H9 (cell line): ENCODE measurements around the gene PASK. TPM values are rescaled to one million over a fixed set of nuclear protein-coding genes. Genes with fewer than 3 reads are reported as not detected.

ENCODE experiments used
- DNase-seq: peaks from one replicate; pipeline ENCODE4 v3.0.0-alpha.2; 2017
- H2AFZ ChIP-seq: one replicate; pipeline ENCODE4 v1.6.1; 2013; ENCODE audit warnings: mild to moderate bottlenecking, low read length, control low read depth, moderate library complexity
- H2AK5ac ChIP-seq: 2 replicates; pipeline ENCODE4 v1.6.1; 2013; ENCODE audit warnings: low read length, control low read depth, mixed read lengths; ENCODE audit not compliant: insufficient read length
- H2BK120ac ChIP-seq: one replicate; pipeline ENCODE4 v1.6.1; 2013; ENCODE audit warnings: low read depth, mild to moderate bottlenecking, low read length, control low read depth, inconsistent platforms; ENCODE audit not compliant: poor library complexity, severe bottlenecking
- H2BK12ac ChIP-seq: 2 replicates; pipeline ENCODE4 v1.6.1; 2013; ENCODE audit warnings: low read length, control low read depth, mixed read lengths, low read depth; ENCODE audit not compliant: insufficient read length
- H2BK15ac ChIP-seq: 2 replicates; pipeline ENCODE4 v1.6.1; 2013; ENCODE audit warnings: low read depth, low read length, control low read depth
- H2BK20ac ChIP-seq: one replicate; pipeline ENCODE4 v1.6.1; 2013; ENCODE audit warnings: low read depth, mild to moderate bottlenecking, low read length, control low read depth, inconsistent platforms; ENCODE audit not compliant: poor library complexity, severe bottlenecking
- H2BK5ac ChIP-seq: 2 replicates; pipeline ENCODE4 v1.6.1; 2013; ENCODE audit warnings: low read length, control low read depth, mixed read lengths; ENCODE audit not compliant: insufficient read length
- H3K14ac ChIP-seq: 2 replicates; pipeline ENCODE4 v1.6.1; 2013; ENCODE audit warnings: low read length, control low read depth; ENCODE audit not compliant: insufficient read depth
- H3K18ac ChIP-seq: 2 replicates; pipeline ENCODE4 v1.6.1; 2013; ENCODE audit warnings: low read depth, mild to moderate bottlenecking, mixed read lengths, low read length, control low read depth; ENCODE audit not compliant: insufficient read length
- H3K23ac ChIP-seq: 2 replicates; pipeline ENCODE4 v1.6.1; 2013; ENCODE audit warnings: low read length, control low read depth, mixed read lengths, low read depth; ENCODE audit not compliant: insufficient read length
- H3K23me2 ChIP-seq: 2 replicates; pipeline ENCODE4 v1.6.1; 2013; ENCODE audit warnings: low read depth, mild to moderate bottlenecking, mixed read lengths, low read length, control low read depth; ENCODE audit not compliant: insufficient read length, poor library complexity, severe bottlenecking
- H3K27ac ChIP-seq: 2 replicates; pipeline ENCODE4 v1.5.1; 2013; ENCODE audit warnings: low read length, control low read depth, mixed read lengths, low read depth; ENCODE audit not compliant: insufficient read length
- H3K27me3 ChIP-seq: 2 replicates; pipeline ENCODE4 v1.6.1; 2013; ENCODE audit warnings: low read length, control low read depth, inconsistent platforms; ENCODE audit not compliant: insufficient read depth
- H3K4ac ChIP-seq: 2 replicates; pipeline ENCODE4 v1.6.1; 2013; ENCODE audit warnings: low read depth, mild to moderate bottlenecking, control low read depth, inconsistent platforms, low read length, moderate library complexity
- H3K4me1 ChIP-seq: 2 replicates; pipeline ENCODE4 v1.6.1; 2013; ENCODE audit warnings: low read length, control low read depth, inconsistent platforms; ENCODE audit not compliant: insufficient read depth
- H3K4me2 ChIP-seq: 2 replicates; pipeline ENCODE4 v1.6.1; 2013; ENCODE audit warnings: low read length, control low read depth, mixed read lengths; ENCODE audit not compliant: insufficient read length, insufficient read depth
- H3K56ac ChIP-seq: 2 replicates; pipeline ENCODE4 v1.6.1; 2013; ENCODE audit warnings: low read depth, mild to moderate bottlenecking, mixed read lengths, low read length, control low read depth; ENCODE audit not compliant: insufficient read length
- H3K79me1 ChIP-seq: 2 replicates; pipeline ENCODE4 v1.6.1; 2013; ENCODE audit warnings: low read depth, mild to moderate bottlenecking, moderate library complexity, low read length, control low read depth, inconsistent platforms; ENCODE audit not compliant: insufficient read depth, poor library complexity, severe bottlenecking
- H3K79me2 ChIP-seq: 2 replicates; pipeline ENCODE4 v1.6.1; 2013; ENCODE audit warnings: low read length, control low read depth, inconsistent platforms; ENCODE audit not compliant: insufficient read depth
- H3K9ac ChIP-seq: 2 replicates; pipeline ENCODE4 v1.6.1; 2013; ENCODE audit warnings: low read length, control low read depth, mixed read lengths; ENCODE audit not compliant: insufficient read length; ENCODE audit errors: extremely low read depth
- H3K9me3 ChIP-seq: one replicate; pipeline ENCODE4 v1.6.1; 2013; ENCODE audit warnings: low read depth, low read length, inconsistent platforms; ENCODE audit not compliant: control insufficient read depth
- H3T11ph ChIP-seq: one replicate; pipeline ENCODE4 v1.6.1; 2013; ENCODE audit warnings: mild to moderate bottlenecking, low read length, control low read depth, inconsistent platforms
- H4K20me1 ChIP-seq: one replicate; pipeline ENCODE4 v1.6.1; 2013; ENCODE audit not compliant: control insufficient read depth, insufficient read length, insufficient read depth
- H4K5ac ChIP-seq: 2 replicates; pipeline ENCODE4 v1.6.1; 2013; ENCODE audit warnings: low read depth, mild to moderate bottlenecking, mixed read lengths, low read length, control low read depth; ENCODE audit not compliant: insufficient read length
- H4K8ac ChIP-seq: replicated peaks from 2 replicates; pipeline ENCODE4 v1.6.1; 2013; ENCODE audit warnings: low read length, control low read depth, mixed read lengths, low read depth; ENCODE audit not compliant: insufficient read length
- H4K91ac ChIP-seq: 2 replicates; pipeline ENCODE4 v1.6.1; 2013; ENCODE audit warnings: low read depth, mild to moderate bottlenecking, moderate library complexity, mixed read lengths, low read length, control low read depth; ENCODE audit not compliant: insufficient read length
- H3K27ac Mint-ChIP-seq, 3 experiments: 2 replicates in 2 of 3; 3 replicates in 1 of 3; pipeline ENCODE4 v1.8.0; 2020 to 2021; ENCODE audit warnings: mixed read lengths in 3 of 3, mild to moderate bottlenecking in 1 of 3, moderate library complexity in 1 of 3
- H3K27me3 Mint-ChIP-seq: 2 replicates; pipeline ENCODE4 v1.8.0; 2021; ENCODE audit warnings: low read depth, mild to moderate bottlenecking, moderate library complexity, mixed read lengths
- H3K36me3 Mint-ChIP-seq, 3 experiments: 2 replicates in 2 of 3; 3 replicates in 1 of 3; pipeline ENCODE4 v1.8.0; 2020 to 2021; ENCODE audit warnings: low read depth in 3 of 3, mixed read lengths in 3 of 3; ENCODE audit not compliant: insufficient read depth in 1 of 3
- H3K4me1 Mint-ChIP-seq, 2 experiments: 2 replicates each; pipeline ENCODE4 v1.8.0; 2020; ENCODE audit warnings: mixed read lengths in 2 of 2
- H3K4me3 Mint-ChIP-seq, 2 experiments: 2 replicates in 1 of 2; 3 replicates in 1 of 2; pipeline ENCODE4 v1.8.0; 2020 to 2021; ENCODE audit warnings: mild to moderate bottlenecking in 2 of 2, mixed read lengths in 2 of 2, moderate library complexity in 1 of 2
- H3K9me3 Mint-ChIP-seq, 2 experiments: 2 replicates in 1 of 2; 3 replicates in 1 of 2; pipeline ENCODE4 v1.8.0; 2020; ENCODE audit warnings: mild to moderate bottlenecking in 2 of 2, mixed read lengths in 2 of 2, moderate library complexity in 1 of 2
- CTCF ChIP-seq: fragments of 200-600 bp; sonication (generic); conservative IDR thresholded peaks from 3 replicates; pipeline ENCODE4 v1.8.0; 2021; ENCODE audit warnings: antibody characterized with exemption, mild to moderate bottlenecking
- WGBS: extraction: QIAGEN DNeasy Blood & Tissue Kit; methylation state at CpG from one replicate; pipeline ENCODE4 v1.1.7; 2013; ENCODE audit warnings: missing lambda C conversion rate, low lambda C conversion rate, mixed read lengths; ENCODE audit not compliant: insufficient read length; ENCODE audit errors: extremely low coverage; 5-methylcytosine and 5-hydroxymethylcytosine counted together
- total RNA-seq: library from RNA; stranded (reverse); gene quantifications from 2 replicates; pipeline ENCODE4 v1.2.1, GENCODE V29; 2021

Gene PASK
- total RNA-seq, 1 experiment from 2014 or later: 68.0 TPM

- no peaks in the 10 kb centered on the region for H3K4me1 ChIP-seq
- H3K4me3 Mint-ChIP-seq: no peak overlapping the region
- no peak overlapping the region for H2BK5ac ChIP-seq
- no CpG with 5 or more reads among the region's 9 CpGs for WGBS
- H3K14ac ChIP-seq: no peak overlapping the region; the same call in 1 of the 2 replicates
- no peak overlapping the region for H2BK20ac ChIP-seq
- H3K27ac ChIP-seq: no peak overlapping the region
- no peaks in the 10 kb centered on the region for H3K27me3 Mint-ChIP-seq
- H2BK12ac ChIP-seq: no peak overlapping the region
- no peak overlapping the region for H4K8ac ChIP-seq
- H4K91ac ChIP-seq: no peak overlapping the region
- H3K23ac ChIP-seq: no peak overlapping the region
- peaks cover 2 to 10% (median 9%) of the 10 kb centered on the region in 3 experiments; a peak in 6 of 7 replicates for H3K36me3 Mint-ChIP-seq
- no peak overlapping the region for H3K4ac ChIP-seq
- no peak overlapping the region for H2BK120ac ChIP-seq
- H3K79me2 ChIP-seq: no peaks in the 10 kb centered on the region
- no peak overlapping the region for H3T11ph ChIP-seq
- H3K9me3 ChIP-seq: no peaks in the 10 kb centered on the region
- H3K27ac Mint-ChIP-seq: peak overlapping the region in 1 of 3 experiments; percentile 95; a peak in 2 of 7 replicates
- no peaks in the 10 kb centered on the region for H3K27me3 ChIP-seq
- TF ChIP-seq CTCF: no peak
- H3K9ac ChIP-seq: no peak overlapping the region
- H4K5ac ChIP-seq: no peak overlapping the region
- H3K18ac ChIP-seq: no peak overlapping the region
- no peak overlapping the region for H2AK5ac ChIP-seq
- DNase-seq: no peak
- H2AFZ ChIP-seq: no peak overlapping the region
- no peak overlapping the region for H3K56ac ChIP-seq
- H4K20me1 ChIP-seq: no peaks in the 10 kb centered on the region
- H3K79me1 ChIP-seq: no peaks in the 10 kb centered on the region
- no peak overlapping the region for H3K4me2 ChIP-seq
- H3K4me1 Mint-ChIP-seq: no peaks in the 10 kb centered on the region
- no peaks in the 10 kb centered on the region for H3K9me3 Mint-ChIP-seq
- H2BK15ac ChIP-seq: no peak overlapping the region
- H3K23me2 ChIP-seq: no peaks in the 10 kb centered on the region
Observed at GRCh38 chr2:241081190-241081642, 68.1 kb downstream of the PASK start.
